Stomach smooth muscle (tissue), 2 donors: ENCODE results near the gene MCEMP1.
A peak's percentile ranks its signal among the peaks of the same experiment; 100 is the strongest.

Experiments used
- H3K27ac ChIP-seq: one replicate; pipeline ENCODE4 v1.7.0; 2013; ENCODE audit warnings: mild to moderate bottlenecking, low read length, inconsistent platforms
- H3K27me3 ChIP-seq, 2 donors: one replicate each; pipeline ENCODE4 v1.7.0; 2013; ENCODE audit warnings: low read length in 2 of 2; ENCODE audit not compliant: insufficient read depth in 2 of 2, control insufficient read depth in 1 of 2
- H3K36me3 ChIP-seq, 2 donors: one replicate each; pipeline ENCODE4 v1.7.0; 2013; ENCODE audit warnings: low read length in 2 of 2; ENCODE audit not compliant: control insufficient read depth in 2 of 2, insufficient read depth in 2 of 2
- H3K4me1 ChIP-seq: one replicate; pipeline ENCODE4 v1.7.0; 2013; ENCODE audit warnings: low read length; ENCODE audit not compliant: control insufficient read depth, insufficient read depth
- H3K4me3 ChIP-seq, 2 donors: one replicate each; pipeline ENCODE4 v1.7.0; 2013; ENCODE audit warnings: low read length in 2 of 2
- H3K9ac ChIP-seq, 2 donors: one replicate each; pipeline ENCODE4 v1.7.0; 2013; ENCODE audit warnings: low read length in 2 of 2, mild to moderate bottlenecking in 1 of 2
- H3K9me3 ChIP-seq, 2 donors: one replicate each; pipeline ENCODE4 v1.7.0; 2013; ENCODE audit warnings: low read length in 2 of 2; ENCODE audit not compliant: control insufficient read depth in 2 of 2
- donor health status: healthy.
- donor health status: Pancreatic carcinoma.

The MCEMP1 gene

GRCh38 chr19:7645163-7645562, 31.7 kb upstream of the MCEMP1 start:
- H3K9me3 ChIP-seq: no peaks in the 10 kb centered on the region
- H3K9ac ChIP-seq: no peak overlapping the region
- H3K4me3 ChIP-seq: no peak overlapping the region
- H3K4me1 ChIP-seq: no peaks in the 10 kb centered on the region
- H3K27ac ChIP-seq: no peak overlapping the region
- H3K36me3 ChIP-seq: no peaks in the 10 kb centered on the region
- H3K27me3 ChIP-seq: peaks cover 5 to 15% of the 10 kb centered on the region in 2 donors

- Histone ChIP-seq H3K36me3 (no peaks in the 10 kb centered on the region), H3K9me3 (no peaks in the 10 kb centered on the region), H3K9ac (no peak overlapping the region), H3K4me3 (no peak overlapping the region), H3K4me1 (no peaks in the 10 kb centered on the region), H3K27ac (no peak overlapping the region), H3K27me3 (peaks cover 10 to 18% of the 10 kb centered on the region in 2 donors)
Observed at GRCh38 chr19:7645656-7646425, 31.0 kb upstream of the MCEMP1 start.

GRCh38 chr19:7646426-7646700, 30.5 kb upstream of the MCEMP1 start:
- no peak overlapping the region for H3K4me3 ChIP-seq
- no peaks in the 10 kb centered on the region for H3K36me3 ChIP-seq
- H3K4me1 ChIP-seq: no peaks in the 10 kb centered on the region
- H3K9ac ChIP-seq: no peak overlapping the region
- H3K9me3 ChIP-seq: no peaks in the 10 kb centered on the region
- no peak overlapping the region for H3K27ac ChIP-seq
- peaks cover 11 to 18% of the 10 kb centered on the region in 2 donors for H3K27me3 ChIP-seq

- no peak overlapping the region for H3K27ac ChIP-seq
- H3K4me1 ChIP-seq: no peaks in the 10 kb centered on the region
- no peak overlapping the region for H3K4me3 ChIP-seq
- no peaks in the 10 kb centered on the region for H3K9me3 ChIP-seq
- no peak overlapping the region for H3K9ac ChIP-seq
- peaks cover 11 to 18% of the 10 kb centered on the region in 2 donors for H3K27me3 ChIP-seq
- H3K36me3 ChIP-seq: no peaks in the 10 kb centered on the region
Observed at GRCh38 chr19:7647156-7647555, 29.7 kb upstream of the MCEMP1 start.

- Histone ChIP-seq H3K27me3 (peaks cover 11 to 20% of the 10 kb centered on the region in 2 donors), H3K9me3 (no peaks in the 10 kb centered on the region), H3K9ac (no peak overlapping the region), H3K4me1 (no peaks in the 10 kb centered on the region), H3K36me3 (no peaks in the 10 kb centered on the region), H3K4me3 (no peak overlapping the region), H3K27ac (no peak overlapping the region)
Observed at GRCh38 chr19:7648265-7649014, 28.4 kb upstream of the MCEMP1 start.

- H3K36me3 ChIP-seq: no peaks in the 10 kb centered on the region
- H3K4me3 ChIP-seq: no peak overlapping the region
- no peak overlapping the region for H3K27ac ChIP-seq
- no peaks in the 10 kb centered on the region for H3K9me3 ChIP-seq
- H3K27me3 ChIP-seq: peaks cover 11 to 17% of the 10 kb centered on the region in 2 donors
- H3K4me1 ChIP-seq: no peaks in the 10 kb centered on the region
- H3K9ac ChIP-seq: no peak overlapping the region
Observed at GRCh38 chr19:7650148-7650547, 26.7 kb upstream of the MCEMP1 start.

GRCh38 chr19:7652061-7652641, 24.7 kb upstream of the MCEMP1 start:
- Histone ChIP-seq H3K4me1 (no peaks in the 10 kb centered on the region), H3K4me3 (peak overlapping the region; percentile 54 to 58), H3K27ac (no peak overlapping the region), H3K36me3 (no peaks in the 10 kb centered on the region), H3K27me3 (peaks cover 6 to 11% of the 10 kb centered on the region in 2 donors), H3K9me3 (no peaks in the 10 kb centered on the region), H3K9ac (no peak overlapping the region)

GRCh38 chr19:7654401-7654800, 22.5 kb upstream of the MCEMP1 start:
- Histone ChIP-seq H3K36me3 (no peaks in the 10 kb centered on the region), H3K4me3 (no peak overlapping the region), H3K9me3 (no peaks in the 10 kb centered on the region), H3K27ac (no peak overlapping the region), H3K27me3 (peaks cover 6 to 7% of the 10 kb centered on the region in 2 donors), H3K4me1 (no peaks in the 10 kb centered on the region), H3K9ac (no peak overlapping the region)

GRCh38 chr19:7655581-7655980, 21.3 kb upstream of the MCEMP1 start:
- Histone ChIP-seq H3K27me3 (peaks cover 2 to 4% of the 10 kb centered on the region in 2 donors), H3K9ac (no peak overlapping the region), H3K9me3 (no peaks in the 10 kb centered on the region), H3K27ac (no peak overlapping the region), H3K4me3 (no peak overlapping the region), H3K4me1 (no peaks in the 10 kb centered on the region), H3K36me3 (no peaks in the 10 kb centered on the region)

GRCh38 chr19:7657131-7657751, 19.6 kb upstream of the MCEMP1 start:
- H3K9me3 ChIP-seq: no peaks in the 10 kb centered on the region
- H3K4me1 ChIP-seq: no peaks in the 10 kb centered on the region
- no peaks in the 10 kb centered on the region for H3K36me3 ChIP-seq
- H3K27me3 ChIP-seq: peaks cover 0 to 1% of the 10 kb centered on the region in 2 donors
- H3K27ac ChIP-seq: no peak overlapping the region
- no peak overlapping the region for H3K9ac ChIP-seq
- H3K4me3 ChIP-seq: no peak overlapping the region
